ENCODE data around the gene TEX22.

DNA sequence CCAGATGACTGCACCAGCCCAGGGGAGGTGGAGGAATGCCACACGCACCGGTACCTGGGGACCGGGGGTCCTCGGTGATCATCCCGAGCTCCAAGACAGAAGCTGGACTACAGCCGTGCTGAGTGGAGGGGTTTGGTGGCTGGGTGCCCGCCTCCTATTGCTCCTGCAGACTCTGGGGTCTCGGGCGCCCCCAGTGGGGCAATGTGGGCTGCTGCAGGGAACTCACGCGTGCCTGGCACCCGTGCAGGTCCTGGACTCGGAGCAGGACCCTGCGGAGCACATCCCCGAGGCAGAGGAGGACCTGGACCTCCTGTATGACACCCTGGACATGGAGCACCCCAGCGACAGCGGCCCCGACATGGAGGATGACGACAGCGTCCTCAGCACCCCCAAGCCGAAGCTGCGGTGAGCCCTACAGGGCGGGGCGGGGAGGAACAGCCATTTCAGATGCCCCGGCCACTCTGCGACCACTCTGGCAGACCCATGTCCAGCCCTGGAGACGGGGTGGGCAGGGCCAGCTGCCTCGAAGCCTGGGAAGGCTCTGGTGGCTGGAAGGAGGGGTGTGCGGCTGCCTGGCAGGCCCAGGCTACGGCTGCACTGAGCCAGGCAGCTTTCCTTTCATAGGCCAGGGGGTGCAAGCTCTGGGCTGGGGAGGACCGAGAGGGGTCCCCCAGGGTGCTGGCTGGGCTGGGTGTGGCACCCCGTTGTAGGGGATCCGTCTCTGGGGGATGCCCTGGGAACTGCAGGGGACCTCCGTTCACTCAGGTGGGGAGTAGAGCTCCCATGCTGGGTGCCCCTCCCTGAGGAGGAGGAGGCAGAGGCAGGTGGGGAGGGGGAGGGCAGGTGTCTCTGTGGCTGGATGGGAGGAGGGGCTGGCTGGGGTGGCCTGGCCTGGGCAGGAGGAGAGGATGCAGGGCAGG lies 21.6 kb upstream of the TEX22 start:
- TF ChIP-seq CTCF (IDR thresholded peaks at IDR 0.05) (no peak), POLR2A (IDR thresholded peaks at IDR 0.05) (no peak)

All from ovary (tissue), 3 donors.